ENCODE measurements around the gene CARD19.

CARD19 gene

DNA sequence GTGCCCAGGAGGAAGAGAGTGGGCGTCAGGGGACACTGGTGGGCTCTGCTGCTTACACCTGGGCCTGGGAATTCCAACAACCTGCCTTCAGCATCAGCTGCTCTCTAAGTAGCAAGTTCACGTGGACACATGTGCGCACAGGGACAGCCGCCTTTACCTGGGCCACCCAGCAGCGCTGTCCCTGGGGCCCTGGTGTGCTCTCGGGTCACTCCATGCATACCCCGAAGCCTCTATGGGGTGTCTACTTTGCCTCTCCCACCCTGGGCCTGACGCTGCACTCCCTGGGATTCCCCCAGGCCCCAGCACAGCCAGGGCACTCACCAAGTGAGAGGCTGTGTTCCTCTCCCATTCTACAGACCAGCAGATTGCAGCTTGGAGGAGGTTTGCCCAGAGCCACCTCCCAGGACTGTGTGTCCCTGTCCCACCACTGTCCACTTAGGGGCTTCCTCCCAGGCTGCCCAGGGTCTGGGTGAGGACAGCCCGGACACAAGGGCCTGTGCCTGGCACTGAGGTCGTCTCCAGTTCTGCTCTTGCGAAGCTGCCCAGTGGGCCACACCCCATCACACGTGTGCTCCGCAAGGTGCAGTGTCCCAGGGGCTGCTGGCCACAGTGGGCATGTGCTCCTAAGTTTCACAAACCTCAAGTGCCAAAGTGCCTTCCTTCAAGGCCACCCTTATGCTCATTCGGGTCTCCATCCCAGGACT lies 32.1 kb downstream of the CARD19 start:
- TF ChIP-seq ZBTB7A (IDR thresholded peaks at IDR 0.05; ENCODE audit: low read depth) (no peak), CREB1 (IDR thresholded peaks at IDR 0.05; ENCODE audit: low read depth) (no peak), YY1 (IDR thresholded peaks at IDR 0.05; ENCODE audit: low read depth) (no peak), EP300 (IDR thresholded peaks at IDR 0.05; ENCODE audit: borderline replicate concordance) (no peak), TCF12 (IDR thresholded peaks at IDR 0.05; ENCODE audit: low read depth) (no peak), TAF1 (IDR thresholded peaks at IDR 0.05; ENCODE audit: low read depth) (no peak), RAD21 (IDR thresholded peaks at IDR 0.05; ENCODE audit: low read depth) (no peak), FOXM1 (IDR thresholded peaks at IDR 0.05; ENCODE audit: borderline replicate concordance, low read depth) (no peak), EGR1 (IDR thresholded peaks at IDR 0.05) (no peak), TEAD4 (IDR thresholded peaks at IDR 0.05) (no peak), NFIC (IDR thresholded peaks at IDR 0.05) (no peak)
- TF ChIP-seq, protein P1, sequence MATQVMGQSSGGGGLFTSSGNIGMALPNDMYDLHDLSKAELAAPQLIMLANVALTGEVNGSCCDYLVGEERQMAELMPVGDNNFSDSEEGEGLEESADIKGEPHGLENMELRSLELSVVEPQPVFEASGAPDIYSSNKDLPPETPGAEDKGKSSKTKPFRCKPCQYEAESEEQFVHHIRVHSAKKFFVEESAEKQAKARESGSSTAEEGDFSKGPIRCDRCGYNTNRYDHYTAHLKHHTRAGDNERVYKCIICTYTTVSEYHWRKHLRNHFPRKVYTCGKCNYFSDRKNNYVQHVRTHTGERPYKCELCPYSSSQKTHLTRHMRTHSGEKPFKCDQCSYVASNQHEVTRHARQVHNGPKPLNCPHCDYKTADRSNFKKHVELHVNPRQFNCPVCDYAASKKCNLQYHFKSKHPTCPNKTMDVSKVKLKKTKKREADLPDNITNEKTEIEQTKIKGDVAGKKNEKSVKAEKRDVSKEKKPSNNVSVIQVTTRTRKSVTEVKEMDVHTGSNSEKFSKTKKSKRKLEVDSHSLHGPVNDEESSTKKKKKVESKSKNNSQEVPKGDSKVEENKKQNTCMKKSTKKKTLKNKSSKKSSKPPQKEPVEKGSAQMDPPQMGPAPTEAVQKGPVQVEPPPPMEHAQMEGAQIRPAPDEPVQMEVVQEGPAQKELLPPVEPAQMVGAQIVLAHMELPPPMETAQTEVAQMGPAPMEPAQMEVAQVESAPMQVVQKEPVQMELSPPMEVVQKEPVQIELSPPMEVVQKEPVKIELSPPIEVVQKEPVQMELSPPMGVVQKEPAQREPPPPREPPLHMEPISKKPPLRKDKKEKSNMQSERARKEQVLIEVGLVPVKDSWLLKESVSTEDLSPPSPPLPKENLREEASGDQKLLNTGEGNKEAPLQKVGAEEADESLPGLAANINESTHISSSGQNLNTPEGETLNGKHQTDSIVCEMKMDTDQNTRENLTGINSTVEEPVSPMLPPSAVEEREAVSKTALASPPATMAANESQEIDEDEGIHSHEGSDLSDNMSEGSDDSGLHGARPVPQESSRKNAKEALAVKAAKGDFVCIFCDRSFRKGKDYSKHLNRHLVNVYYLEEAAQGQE (IDR thresholded peaks at IDR 0.05; ENCODE audit: low read depth): no peak
- TF ChIP-seq, protein P2, sequence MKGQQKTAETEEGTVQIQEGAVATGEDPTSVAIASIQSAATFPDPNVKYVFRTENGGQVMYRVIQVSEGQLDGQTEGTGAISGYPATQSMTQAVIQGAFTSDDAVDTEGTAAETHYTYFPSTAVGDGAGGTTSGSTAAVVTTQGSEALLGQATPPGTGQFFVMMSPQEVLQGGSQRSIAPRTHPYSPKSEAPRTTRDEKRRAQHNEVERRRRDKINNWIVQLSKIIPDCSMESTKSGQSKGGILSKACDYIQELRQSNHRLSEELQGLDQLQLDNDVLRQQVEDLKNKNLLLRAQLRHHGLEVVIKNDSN (IDR thresholded peaks at IDR 0.05): no peak
- TF ChIP-seq, protein P3, sequence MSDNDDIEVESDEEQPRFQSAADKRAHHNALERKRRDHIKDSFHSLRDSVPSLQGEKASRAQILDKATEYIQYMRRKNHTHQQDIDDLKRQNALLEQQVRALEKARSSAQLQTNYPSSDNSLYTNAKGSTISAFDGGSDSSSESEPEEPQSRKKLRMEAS (IDR thresholded peaks at IDR 0.05): no peak

DNA sequence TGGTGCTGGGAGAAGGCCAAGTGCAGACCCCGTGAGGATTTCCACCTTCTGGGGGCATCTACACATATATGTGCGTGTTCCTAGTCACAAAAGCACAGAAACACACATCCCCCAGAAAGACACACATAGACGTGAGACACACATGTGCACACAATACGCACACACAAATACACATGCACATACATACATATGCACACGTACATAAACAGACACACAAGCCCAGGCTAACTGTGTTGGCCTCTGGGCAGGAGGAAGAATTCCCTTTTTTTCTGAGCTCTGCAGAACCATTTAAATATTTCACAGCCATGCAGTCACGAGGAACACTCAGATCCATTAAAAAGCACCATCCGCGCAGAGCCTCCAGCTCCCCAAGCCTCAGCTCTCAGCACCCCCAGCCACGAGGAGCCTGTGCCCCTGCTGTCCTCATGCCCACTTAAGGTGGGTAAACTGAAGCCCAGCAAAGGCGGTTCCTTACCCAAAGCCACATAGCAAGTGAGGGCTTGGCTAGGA lies 32.8 kb downstream of the CARD19 start:
- TF ChIP-seq TEAD4 (IDR thresholded peaks at IDR 0.05): no peak
- TF ChIP-seq CEBPB (IDR thresholded peaks at IDR 0.05): no peak
- TF ChIP-seq, protein P2 (IDR thresholded peaks at IDR 0.05): no peak
- TF ChIP-seq, protein P3 (IDR thresholded peaks at IDR 0.05): no peak
- no peak for TF ChIP-seq EGR1 (IDR thresholded peaks at IDR 0.05)
- TF ChIP-seq EP300 (IDR thresholded peaks at IDR 0.05; ENCODE audit: borderline replicate concordance): no peak

DNA sequence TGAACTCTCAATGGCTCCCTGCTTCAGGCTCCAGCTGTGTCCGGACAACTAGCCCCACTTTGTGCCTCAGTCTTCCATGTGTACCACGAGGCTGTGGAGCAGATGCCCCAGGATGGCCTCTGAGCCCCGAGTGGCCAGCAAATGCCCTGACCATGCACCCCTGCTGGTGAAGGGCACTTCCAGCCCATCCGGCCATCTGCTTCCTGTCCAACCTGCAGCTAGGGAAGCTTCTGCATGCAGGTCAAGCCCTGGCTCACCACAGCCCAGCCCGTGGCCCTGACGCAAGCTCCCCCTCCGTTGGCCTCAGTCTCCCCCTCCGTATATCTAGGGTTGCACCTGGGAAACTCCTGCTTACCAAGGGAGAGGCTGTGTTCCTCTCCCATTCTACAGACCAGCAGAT lies 33.3 kb downstream of the CARD19 start:
- TF ChIP-seq RAD21 (IDR thresholded peaks at IDR 0.05; ENCODE audit: low read depth) (no peak), ZBTB7A (IDR thresholded peaks at IDR 0.05; ENCODE audit: low read depth) (no peak), CEBPB (IDR thresholded peaks at IDR 0.05) (no peak), EP300 (IDR thresholded peaks at IDR 0.05; ENCODE audit: borderline replicate concordance) (no peak), YY1 (IDR thresholded peaks at IDR 0.05; ENCODE audit: low read depth) (no peak), TAF1 (IDR thresholded peaks at IDR 0.05; ENCODE audit: low read depth) (no peak), TCF12 (IDR thresholded peaks at IDR 0.05; ENCODE audit: low read depth) (no peak), FOXM1 (IDR thresholded peaks at IDR 0.05; ENCODE audit: borderline replicate concordance, low read depth) (no peak), TEAD4 (IDR thresholded peaks at IDR 0.05) (no peak), CREB1 (IDR thresholded peaks at IDR 0.05; ENCODE audit: low read depth) (no peak), EGR1 (IDR thresholded peaks at IDR 0.05) (no peak), NFIC (IDR thresholded peaks at IDR 0.05) (no peak)
- TF ChIP-seq, protein P3 (IDR thresholded peaks at IDR 0.05): no peak
- TF ChIP-seq, protein P2 (IDR thresholded peaks at IDR 0.05): no peak
- TF ChIP-seq, protein P1 (IDR thresholded peaks at IDR 0.05; ENCODE audit: low read depth): no peak

DNA sequence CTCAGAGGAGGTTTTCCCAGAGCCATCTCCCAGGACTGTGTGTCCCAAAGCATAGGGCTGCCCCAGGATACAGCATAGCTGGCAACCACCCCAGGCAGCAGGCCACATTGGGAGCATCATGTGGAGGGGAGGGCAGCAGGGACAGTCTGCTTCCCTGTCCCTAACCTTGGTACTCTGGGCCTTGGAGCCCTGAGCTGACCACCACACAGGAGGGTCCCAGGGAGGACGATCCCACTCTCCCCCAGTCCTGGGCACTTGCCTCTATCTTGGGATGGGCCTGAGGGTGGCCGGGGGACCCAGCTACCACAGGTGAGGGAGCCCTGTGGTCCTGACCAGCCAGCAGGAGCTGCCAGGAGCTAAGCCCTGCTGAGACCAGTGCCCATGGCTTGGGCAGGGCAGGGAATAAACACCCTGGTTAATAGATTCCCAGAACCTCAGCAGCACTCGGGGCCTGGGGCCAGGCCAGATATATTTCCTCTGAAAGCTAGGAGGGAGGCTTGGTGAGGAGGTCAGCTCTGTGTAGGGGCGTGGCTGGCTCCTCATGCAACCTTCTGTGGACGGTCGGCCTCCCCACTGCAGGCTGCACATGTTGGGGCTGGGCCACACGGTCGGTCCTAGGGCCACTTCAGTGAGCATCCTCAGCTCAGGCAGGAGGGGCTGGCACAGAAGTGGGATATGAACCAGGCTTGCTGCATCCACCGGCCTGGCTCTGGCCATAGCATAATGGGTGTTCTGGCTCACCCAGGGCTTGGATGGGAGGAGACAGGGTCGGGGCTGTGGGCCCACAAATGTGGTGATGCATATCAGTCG lies 33.9 kb downstream of the CARD19 start:
- TF ChIP-seq, protein P1 (IDR thresholded peaks at IDR 0.05; ENCODE audit: low read depth): no peak
- TF ChIP-seq EP300 (IDR thresholded peaks at IDR 0.05; ENCODE audit: borderline replicate concordance) (no peak), EGR1 (IDR thresholded peaks at IDR 0.05) (no peak), CEBPB (IDR thresholded peaks at IDR 0.05) (no peak), TAF1 (IDR thresholded peaks at IDR 0.05; ENCODE audit: low read depth) (no peak), RAD21 (IDR thresholded peaks at IDR 0.05; ENCODE audit: low read depth) (no peak), NFIC (IDR thresholded peaks at IDR 0.05) (no peak)
